ENCODE measurements around the gene EPHA1.

The EPHA1 gene

GRCh38 chr7:143343596-143343995, 65.1 kb downstream of the EPHA1 start:
- no peak for DNase-seq

GRCh38 chr7:143341842-143342241, 66.8 kb downstream of the EPHA1 start:
- no peak for DNase-seq
